ENCODE measurements around the gene HOXD8.

DNA sequence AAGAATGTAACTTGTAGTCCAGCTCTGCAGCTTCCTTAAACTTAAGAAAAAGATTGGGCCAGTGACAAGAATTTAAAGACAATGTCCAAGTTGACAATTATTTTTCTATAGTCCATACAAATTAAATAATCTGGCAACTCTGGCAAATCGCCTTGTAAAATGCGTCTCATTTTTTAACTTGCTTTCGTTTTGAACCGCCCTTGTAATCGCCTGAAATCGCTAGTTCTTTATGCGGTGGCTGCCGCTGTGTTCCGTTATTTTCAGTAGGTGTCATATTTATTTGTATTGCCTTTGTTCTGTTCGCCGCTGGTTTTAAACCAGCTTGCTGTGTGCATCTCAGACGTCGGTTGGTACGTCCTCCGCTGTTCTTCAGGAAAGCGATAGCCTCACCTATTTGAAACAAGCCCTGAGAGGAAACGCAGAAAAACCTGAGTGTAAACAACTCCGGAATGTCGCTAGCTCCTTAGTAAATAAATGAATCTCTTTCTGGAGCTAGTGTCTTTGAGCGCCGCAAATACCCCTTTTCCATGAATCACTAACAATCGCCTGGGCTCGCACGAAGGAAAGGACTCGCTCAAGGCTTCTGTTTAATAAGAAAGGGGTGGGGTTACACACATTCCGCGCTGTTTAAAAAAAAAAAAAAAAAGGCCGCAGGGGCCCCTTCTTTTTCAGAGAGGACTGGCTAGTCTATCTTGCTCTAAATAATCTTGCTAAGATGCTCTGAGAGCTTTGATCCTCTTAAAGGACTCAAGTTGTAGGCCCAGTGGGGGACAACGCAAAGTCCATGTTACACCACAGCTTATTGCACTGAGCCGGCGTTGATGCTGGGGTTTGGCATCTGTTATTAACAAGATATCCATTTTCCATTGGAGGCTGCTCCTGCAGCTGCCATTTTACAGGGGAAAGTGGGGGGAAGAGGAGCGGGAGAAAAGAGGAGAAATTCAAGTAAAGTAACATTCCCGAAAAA lies 3.0 kb downstream of the HOXD8 start:
- TF ChIP-seq, protein P1, sequence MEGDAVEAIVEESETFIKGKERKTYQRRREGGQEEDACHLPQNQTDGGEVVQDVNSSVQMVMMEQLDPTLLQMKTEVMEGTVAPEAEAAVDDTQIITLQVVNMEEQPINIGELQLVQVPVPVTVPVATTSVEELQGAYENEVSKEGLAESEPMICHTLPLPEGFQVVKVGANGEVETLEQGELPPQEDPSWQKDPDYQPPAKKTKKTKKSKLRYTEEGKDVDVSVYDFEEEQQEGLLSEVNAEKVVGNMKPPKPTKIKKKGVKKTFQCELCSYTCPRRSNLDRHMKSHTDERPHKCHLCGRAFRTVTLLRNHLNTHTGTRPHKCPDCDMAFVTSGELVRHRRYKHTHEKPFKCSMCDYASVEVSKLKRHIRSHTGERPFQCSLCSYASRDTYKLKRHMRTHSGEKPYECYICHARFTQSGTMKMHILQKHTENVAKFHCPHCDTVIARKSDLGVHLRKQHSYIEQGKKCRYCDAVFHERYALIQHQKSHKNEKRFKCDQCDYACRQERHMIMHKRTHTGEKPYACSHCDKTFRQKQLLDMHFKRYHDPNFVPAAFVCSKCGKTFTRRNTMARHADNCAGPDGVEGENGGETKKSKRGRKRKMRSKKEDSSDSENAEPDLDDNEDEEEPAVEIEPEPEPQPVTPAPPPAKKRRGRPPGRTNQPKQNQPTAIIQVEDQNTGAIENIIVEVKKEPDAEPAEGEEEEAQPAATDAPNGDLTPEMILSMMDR (IDR thresholded peaks at IDR 0.05), result no peak
- TF ChIP-seq POLR2A (IDR thresholded peaks at IDR 0.05), result no peak

Measured in lower leg skin (tissue), 3 donors.